M059J (cell line): ENCODE data around the gene USP34. TPM values are rescaled to one million over a fixed set of nuclear protein-coding genes. Genes with fewer than 3 reads are reported as not detected.
"Not testable (repeated sequence)": the region's sequence is repeated elsewhere in the genome, so short reads cannot be mapped to it uniquely, and the experiment has no call there.

Experiments used
- DNase-seq: peaks from one replicate; pipeline ENCODE4 v3.0.0-alpha.2; 2012; ENCODE audit warnings: low read depth
- total RNA-seq: library from RNA; depleted of rRNA; stranded (reverse); fragments of >200 nt; shearing (Covaris generic); gene quantifications from 2 replicates; pipeline ENCODE4 v1.2.3, GENCODE V29; 2014

USP34 gene
- total RNA-seq, 1 experiment from 2014 or later: 60.7 TPM

GRCh38 chr2:61426267-61426897 is 44.5 kb downstream of the USP34 start:
- DNase-seq: peak; percentile 35

GRCh38 chr2:61425605-61426155 is 45.2 kb downstream of the USP34 start:
- no peak for DNase-seq

- DNase-seq: peak; percentile 51
Measured at GRCh38 chr2:61423714-61424113, 47.2 kb downstream of the USP34 start.

GRCh38 chr2:61421611-61422010 is 49.3 kb downstream of the USP34 start:
- no peak for DNase-seq

GRCh38 chr2:61420991-61421544 is 49.8 kb downstream of the USP34 start:
- no peak for DNase-seq

- DNase-seq: no peak
Measured at GRCh38 chr2:61419570-61419969, 51.3 kb downstream of the USP34 start.

GRCh38 chr2:61419129-61419528 is 51.8 kb downstream of the USP34 start:
- DNase-seq: no peak

GRCh38 chr2:61416871-61417645 is 53.8 kb downstream of the USP34 start:
- no peak for DNase-seq

- DNase-seq: no peak
Measured at GRCh38 chr2:61415265-61415664, 55.6 kb downstream of the USP34 start.

GRCh38 chr2:61414674-61415073 is 56.2 kb downstream of the USP34 start:
- no peak for DNase-seq

- DNase-seq: no peak
Measured at GRCh38 chr2:61411109-61411508, 59.8 kb downstream of the USP34 start.

GRCh38 chr2:61410185-61410584 is 60.7 kb downstream of the USP34 start:
- DNase-seq: no peak

GRCh38 chr2:61405813-61406212 is 65.1 kb downstream of the USP34 start:
- no peak for DNase-seq

- DNase-seq: no peak
Measured at GRCh38 chr2:61404438-61404837, 66.4 kb downstream of the USP34 start.

GRCh38 chr2:61398413-61398812 is 72.5 kb downstream of the USP34 start:
- DNase-seq: no peak

GRCh38 chr2:61396005-61396404 is 74.9 kb downstream of the USP34 start:
- DNase-seq: no peak

- not testable (repeated sequence) for DNase-seq
Measured at GRCh38 chr2:61387588-61387987, 83.3 kb downstream of the USP34 start.

- not testable (repeated sequence) for DNase-seq
Measured at GRCh38 chr2:61380882-61381197, 90.0 kb downstream of the USP34 start.

- DNase-seq: no peak
Measured at GRCh38 chr2:61380056-61380881, 90.6 kb downstream of the USP34 start.

- no peak for DNase-seq
Measured at GRCh38 chr2:61379521-61379920, 91.4 kb downstream of the USP34 start.

- no peak for DNase-seq
Measured at GRCh38 chr2:61378281-61378680, 92.6 kb downstream of the USP34 start.

GRCh38 chr2:61377046-61377445 is 93.8 kb downstream of the USP34 start:
- DNase-seq: peak; percentile 7
